GM18499 (cell line): ENCODE measurements around the gene LAMTOR5.
A peak's percentile ranks its signal among the peaks of the same experiment; 100 is the strongest.

Experiments
- ATAC-seq: cut with Tn5 transposase; IDR thresholded peaks from one replicate; pipeline ENCODE4 v1.9.1; 2021; ENCODE audit warnings: moderate number of reproducible peaks; ENCODE audit not compliant: insufficient read depth, unreplicated experiment

LAMTOR5 gene

DNA sequence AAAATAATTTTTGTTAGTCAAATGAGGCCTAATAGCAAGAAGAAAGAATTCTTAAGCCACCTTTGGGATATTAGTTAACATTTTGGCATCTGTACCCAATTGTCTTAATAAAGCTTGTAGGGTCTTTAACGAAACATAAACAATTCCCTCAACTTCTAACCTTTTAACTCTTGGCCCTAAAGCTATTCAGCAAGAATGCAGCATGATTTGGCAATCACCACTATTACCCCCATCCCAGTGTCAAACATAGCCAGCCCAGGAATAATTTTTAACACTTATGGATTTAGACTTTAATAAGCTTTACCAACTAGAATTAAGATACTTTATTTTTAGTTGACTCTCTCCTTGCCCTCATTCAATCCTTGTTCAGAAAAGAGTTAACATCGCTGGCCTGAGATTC is 14.2 kb downstream of the LAMTOR5 start:
- ATAC-seq: no peak

GRCh38 chr1:110390692-110391245 is 16.7 kb downstream of the LAMTOR5 start, which contains the start of gene SLC16A4:
Gene SLC16A4, minus strand, starts transcription at chr1:110391026. Its CDS starts 1,703 bp downstream, at chr1:110389323.
- ATAC-seq: no peak

GRCh38 chr1:110390096-110390495 is 17.4 kb downstream of the LAMTOR5 start:
- ATAC-seq: no peak

DNA sequence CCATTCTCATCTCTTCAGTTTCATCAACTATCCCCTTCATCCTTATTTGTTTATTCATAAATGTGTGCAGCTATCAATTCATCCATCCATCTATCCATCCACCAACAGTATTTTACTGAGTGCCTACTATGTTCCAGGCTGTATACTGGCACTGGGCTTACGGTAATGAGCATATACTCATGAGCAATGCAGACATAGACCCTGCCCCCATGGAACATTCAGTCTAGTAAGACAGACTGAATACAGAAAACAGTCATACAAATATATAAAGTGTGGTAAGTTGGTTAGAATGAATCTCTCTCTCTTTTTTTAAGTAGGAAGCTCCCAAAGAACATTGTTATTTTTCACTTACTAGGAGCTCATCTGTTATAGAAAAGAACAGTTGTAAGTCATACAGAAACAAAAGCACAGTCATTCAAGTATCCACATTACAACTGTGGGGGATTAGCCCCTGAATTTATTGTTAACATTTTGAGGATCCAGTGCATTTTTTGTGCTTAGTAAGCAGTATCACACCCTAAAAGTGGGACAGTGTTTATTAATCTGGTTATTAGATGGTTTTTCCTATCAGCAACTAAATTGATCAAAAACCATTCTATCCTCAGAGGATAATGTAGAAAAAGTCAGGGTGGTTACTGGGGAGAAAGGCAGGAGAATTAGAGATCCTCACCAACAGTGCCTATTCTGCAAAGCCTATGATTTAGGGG is 20.3 kb downstream of the LAMTOR5 start:
- ATAC-seq: no peak

- ATAC-seq: no peak
Measured at GRCh38 chr1:110385369-110385768, 22.1 kb downstream of the LAMTOR5 start.

GRCh38 chr1:110384581-110385321 is 22.7 kb downstream of the LAMTOR5 start:
- ATAC-seq: peak; percentile 43

DNA sequence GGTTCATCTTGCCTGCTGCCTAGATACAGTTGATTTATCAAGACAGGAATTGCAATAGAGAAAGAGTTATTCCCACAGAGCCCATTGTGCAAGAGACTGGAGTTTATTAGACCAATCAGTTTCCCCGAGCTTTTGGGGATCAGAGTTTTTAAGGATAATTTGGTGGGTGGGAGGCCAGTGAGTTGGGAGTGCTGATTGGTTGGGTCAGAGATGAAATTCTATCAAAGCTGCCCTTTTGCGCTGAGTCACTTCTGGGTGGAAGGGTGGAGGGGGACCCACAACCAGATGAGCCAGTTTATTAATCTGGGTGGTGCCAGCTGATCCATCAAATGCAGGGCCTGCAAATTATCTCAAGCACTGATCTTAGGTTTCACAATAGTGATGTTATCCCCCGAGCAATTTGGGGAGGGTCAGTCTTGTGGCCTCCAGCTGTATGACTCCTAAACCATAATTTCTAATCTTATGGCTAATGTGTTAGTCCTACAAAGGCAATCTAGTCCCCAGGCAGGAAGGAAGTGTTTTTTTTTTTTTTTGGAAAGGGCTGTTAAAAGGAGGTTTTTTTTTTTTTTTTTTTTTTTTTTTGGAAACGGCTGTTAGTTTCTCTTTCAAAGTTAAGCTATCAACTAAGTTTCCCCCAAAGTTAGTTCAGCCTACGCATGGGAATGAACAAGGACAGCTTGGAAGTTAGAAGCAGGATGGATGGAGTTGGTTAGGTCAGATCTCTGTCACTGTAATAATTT is 24.1 kb downstream of the LAMTOR5 start:
- ATAC-seq: no peak

- ATAC-seq: no peak
Measured at GRCh38 chr1:110380672-110381283, 26.7 kb downstream of the LAMTOR5 start.

GRCh38 chr1:110375490-110375889 is 32.0 kb downstream of the LAMTOR5 start:
- ATAC-seq: no peak

DNA sequence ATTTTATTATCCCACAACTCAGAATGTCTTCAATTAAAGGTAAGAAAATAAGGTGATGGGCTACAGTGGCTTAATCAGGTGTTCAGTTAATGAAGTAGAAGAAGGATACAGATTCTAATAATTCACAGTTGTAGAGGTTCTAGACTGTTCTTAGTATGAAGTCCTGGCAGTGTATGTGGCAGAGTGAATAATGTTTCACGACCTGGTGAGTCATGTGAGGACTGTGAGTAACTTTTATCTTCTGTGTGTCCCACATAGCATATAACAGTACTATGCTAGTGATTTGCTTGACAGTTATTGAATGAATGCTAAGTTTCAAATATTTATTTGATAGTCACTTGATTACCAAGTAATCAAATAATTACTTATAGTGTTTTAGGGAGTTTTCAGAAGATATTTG is 36.7 kb downstream of the LAMTOR5 start:
- no peak for ATAC-seq

- no peak for ATAC-seq
Measured at GRCh38 chr1:110364221-110364620, 43.3 kb downstream of the LAMTOR5 start.

DNA sequence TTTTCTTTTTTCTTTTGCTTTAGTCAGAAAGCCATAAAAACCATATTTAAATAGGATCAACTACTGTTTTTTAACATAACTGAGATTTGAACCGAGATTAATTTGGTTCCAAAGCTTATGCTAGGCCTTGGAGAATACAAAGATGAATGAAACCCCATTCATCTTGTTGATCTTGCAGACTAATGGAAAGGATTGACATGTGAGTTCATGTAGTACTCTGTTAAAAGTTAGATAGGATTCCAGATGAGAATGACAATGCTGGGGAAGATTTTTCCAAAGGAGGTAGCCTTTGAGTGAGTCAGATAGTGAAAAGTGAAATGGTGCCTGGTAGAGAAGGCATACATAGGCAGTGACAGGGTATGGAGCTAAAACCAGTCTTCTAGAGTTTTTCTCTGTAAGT is 45.6 kb downstream of the LAMTOR5 start:
- no peak for ATAC-seq

DNA sequence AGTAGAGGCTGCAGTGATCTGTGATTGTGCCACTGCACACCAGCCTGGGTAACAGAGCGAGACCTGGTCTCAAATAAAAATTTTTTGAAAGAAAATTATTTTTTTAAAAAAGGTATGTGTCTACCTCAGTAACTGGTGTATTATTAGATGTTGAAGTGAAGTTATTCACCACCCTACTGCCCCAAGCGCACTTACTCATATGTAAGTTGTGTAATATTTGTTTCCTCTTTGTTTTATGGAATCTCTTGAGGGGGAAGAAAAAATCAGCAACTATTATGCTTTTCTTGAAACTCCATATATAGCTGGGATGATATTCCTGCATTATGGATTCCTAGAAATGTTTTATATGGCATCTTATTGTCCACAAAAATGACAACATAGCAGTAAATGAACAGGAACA is 47.1 kb downstream of the LAMTOR5 start:
- ATAC-seq: no peak

- no peak for ATAC-seq
Measured at GRCh38 chr1:110356379-110356778, 51.1 kb downstream of the LAMTOR5 start.

- ATAC-seq: no peak
Measured at GRCh38 chr1:110355321-110355720, 52.2 kb downstream of the LAMTOR5 start.
